Activated T-helper 9 cell treated with anti-CD3 and anti-CD28 coated beads, Interleukin-2, amount 50 U/mL, for 16 hours (primary cell): ENCODE measurements around the gene SALL3.

Experiments used
- DNase-seq: peaks from one replicate; pipeline ENCODE4 v3.0.0-alpha.2; 2020; ENCODE audit warnings: low read depth

SALL3 gene

DNA sequence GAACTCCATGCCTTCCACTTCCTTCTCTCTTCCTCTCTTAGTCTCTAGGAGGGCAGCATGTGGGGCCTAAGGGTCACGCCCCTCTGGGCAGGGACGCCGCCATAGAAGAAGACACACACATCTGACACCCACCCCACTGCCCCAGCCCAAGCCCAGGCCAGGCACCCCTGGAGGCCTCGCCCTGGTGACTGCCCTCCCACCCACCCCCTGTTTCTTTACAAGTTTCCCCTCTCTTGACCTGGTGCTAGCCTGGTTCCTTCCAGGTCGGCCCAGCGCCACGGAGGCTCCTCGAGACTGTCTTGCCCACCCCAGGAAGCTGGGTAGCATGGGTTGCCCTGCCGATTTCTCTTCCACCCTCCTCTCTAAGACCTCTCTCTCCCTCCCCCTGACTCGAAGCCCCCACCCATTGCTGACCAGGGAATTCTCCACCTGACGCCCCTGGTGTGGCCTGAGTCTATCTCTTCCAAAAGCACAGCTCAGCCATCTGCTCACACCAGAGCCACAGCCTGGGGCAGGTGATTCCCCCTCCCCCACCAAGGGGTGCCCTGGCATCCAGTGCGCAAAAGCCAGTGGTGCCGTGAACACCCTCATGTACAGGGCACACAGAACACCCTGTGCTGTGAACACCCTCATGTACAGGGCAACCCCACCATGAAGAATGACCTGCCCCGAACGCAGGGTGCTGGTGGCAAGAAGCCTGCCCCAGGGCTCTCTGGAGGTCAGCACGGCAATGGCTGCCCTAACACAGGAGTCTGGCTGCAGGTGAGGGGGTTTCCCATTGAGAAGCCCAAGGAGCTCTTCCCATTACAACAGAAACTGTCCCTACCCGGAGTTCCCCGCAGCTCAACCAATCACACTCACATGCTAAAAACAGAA is 13.5 kb upstream of the SALL3 start:
- no peak for DNase-seq

DNA sequence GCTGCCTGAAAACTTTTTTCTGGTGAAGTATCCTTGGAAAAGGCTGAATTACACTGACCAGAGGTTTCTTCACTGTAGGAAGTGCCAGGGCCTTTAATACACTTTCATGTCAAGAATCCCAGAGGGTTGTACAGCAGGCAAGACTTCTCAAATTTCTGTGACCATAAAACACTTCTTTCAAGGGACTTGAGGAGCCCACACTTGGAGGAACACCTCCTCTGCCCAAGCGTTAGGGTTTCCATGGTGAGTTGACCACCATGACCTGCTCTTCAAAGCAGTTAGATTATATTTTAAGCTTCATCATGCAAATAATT is 12.9 kb upstream of the SALL3 start:
- DNase-seq: no peak

DNA sequence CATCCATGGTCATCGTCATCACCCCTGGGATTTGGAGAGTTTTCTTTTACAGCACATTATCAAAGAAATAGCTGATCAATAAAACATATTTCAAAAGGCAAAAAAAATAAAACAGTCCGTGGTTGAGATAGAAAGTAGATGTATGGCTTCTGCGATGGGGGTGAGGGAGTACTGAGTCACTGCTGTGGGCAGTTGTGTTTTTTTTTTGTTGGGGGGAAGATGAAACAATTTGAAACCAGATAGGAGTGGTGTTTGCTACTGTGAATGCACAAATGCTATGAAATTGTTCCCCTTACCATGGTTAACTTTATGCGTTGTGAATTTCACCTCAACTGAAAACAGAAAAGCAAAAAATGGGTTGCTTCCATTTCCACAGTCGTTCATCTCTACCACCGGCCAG is 11.9 kb upstream of the SALL3 start:
- DNase-seq: no peak

DNA sequence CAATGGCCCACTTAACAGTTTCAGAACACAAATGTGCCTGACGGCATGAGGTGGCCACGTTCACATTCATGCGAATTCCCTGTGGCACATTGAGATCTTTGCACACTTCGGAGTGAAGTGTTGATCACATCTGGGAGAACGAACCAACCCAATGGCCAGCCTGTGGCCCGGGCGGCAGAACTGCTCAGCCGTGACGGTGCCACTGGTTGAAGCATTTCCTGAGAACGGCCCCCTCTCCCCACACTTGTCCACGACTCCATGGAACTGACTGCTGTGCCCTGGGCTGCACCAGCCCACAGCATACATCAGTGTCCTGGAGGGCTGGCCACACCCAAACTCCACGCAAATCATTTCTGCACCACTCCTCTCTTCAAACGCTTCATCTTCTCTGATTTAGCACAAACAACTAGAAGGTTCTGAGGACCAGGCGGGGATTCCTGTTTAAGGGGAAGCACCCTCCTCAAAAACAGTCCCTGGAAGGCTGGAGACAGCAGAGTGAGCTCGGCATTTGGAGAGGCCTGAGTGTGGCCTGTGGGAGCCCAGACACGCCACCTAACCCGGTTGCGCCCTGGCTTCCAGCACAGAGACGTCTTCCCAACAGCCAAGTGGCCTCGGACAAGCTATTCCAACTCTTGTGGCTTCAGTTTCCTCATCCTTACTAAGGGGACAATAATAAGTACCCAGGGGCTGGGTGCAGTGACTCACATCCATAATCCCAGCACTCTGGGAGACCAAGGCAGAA is 9.9 kb upstream of the SALL3 start:
- DNase-seq: no peak

DNA sequence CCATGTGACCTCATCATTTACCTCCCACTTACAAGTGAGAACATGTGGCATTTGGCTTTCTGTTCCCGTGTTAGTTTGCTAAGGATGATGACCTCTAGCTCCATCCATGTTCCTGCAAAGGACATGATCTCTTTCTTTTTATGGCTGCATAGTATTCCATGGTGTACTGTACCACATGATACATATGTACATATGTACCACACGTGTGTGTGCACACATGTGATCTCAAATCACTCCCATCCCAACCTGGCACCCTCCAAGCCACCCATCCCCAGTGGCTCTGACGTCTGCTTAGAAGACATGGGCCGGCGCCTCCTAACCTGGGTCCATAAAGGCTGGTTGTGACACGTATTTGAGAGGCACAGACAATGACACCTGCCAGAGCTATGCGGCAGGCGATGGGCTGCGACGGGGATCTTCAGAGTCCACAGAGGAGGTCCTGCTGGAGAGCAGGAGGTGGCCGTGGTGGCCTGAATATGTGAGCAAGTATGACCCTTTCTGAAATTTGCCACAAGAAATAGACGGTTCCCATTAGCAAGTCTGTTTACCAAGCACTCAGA is 8.8 kb upstream of the SALL3 start:
- no peak for DNase-seq

DNA sequence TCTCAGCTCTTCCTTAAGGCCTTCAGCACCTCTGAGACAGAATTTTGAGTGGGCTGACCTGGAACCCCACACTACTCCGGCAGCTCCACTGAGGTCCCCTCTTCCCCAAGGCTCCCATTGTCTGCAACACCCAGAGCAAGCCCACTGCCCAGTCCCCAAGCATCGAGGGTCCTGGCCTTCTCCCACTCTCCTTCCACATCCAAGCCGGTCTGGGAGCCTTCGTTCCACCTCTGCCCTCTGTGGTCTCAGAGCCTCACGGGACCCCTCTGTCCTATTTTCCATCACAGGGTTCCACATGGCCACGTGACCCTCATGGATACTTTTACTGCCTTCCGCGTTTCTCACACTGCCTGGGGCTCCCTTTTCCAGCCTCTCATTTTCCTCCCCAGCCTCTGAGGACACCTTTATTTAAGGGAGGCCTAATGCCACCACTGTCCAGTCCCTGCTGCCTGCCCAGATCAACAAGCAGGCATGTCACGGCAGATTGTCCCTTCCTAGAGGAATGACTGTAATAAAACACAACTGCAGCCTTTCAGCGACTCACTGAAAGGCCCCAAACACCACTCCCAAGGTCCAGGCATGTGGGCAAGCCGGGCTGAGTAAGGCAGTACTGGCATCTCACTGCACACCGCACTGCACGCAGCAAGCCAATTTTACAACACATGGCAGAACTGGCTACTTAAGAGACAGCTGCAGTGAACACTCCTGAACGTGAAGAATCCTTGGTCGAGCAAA is 7.9 kb upstream of the SALL3 start:
- no peak for DNase-seq

DNA sequence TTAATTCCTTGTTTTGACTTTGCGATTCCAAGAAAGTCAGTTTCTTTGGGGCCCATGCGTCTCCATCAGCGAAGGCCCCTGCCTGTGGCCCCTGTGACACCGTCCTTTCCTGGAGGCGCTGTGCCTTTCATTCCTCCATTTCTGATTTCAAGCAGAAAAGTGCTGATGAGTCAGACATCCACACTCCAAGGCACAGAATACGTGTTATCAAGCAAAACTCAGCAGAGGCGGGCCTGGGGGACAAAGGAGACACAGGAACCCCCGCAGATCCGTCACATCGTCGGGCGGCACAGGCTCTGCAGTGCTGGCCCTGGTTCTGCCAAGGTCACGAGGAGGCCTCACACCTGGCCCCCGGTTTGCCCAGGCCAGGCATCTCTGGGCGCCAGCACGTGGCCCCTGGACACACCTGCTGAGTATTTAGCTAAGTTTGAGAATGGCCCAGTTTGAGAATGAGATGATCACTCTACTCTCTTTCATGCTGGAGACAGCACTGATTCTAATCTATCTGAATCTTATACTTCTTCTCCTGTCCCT is 7.2 kb upstream of the SALL3 start:
- no peak for DNase-seq

DNA sequence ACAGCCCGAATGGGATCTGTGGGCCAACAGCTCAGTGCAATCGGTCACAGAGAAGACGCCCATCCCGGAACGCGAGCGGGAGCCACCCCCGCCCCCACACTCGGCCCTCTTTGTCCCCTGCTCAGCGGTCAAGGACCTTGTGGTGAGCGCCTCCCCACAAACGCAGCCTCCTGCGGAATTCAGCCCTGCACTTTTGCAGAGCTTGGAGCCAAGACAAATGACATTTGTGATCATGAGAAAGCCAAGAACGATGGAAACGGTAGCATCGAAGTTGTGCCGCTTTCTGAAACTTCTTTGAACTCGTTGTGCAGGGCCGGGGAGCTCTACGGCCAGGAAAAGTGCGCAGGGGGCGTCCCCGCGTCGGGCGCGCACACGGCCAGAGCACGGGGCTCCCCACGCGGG is 6.7 kb upstream of the SALL3 start:
- no peak for DNase-seq

DNA sequence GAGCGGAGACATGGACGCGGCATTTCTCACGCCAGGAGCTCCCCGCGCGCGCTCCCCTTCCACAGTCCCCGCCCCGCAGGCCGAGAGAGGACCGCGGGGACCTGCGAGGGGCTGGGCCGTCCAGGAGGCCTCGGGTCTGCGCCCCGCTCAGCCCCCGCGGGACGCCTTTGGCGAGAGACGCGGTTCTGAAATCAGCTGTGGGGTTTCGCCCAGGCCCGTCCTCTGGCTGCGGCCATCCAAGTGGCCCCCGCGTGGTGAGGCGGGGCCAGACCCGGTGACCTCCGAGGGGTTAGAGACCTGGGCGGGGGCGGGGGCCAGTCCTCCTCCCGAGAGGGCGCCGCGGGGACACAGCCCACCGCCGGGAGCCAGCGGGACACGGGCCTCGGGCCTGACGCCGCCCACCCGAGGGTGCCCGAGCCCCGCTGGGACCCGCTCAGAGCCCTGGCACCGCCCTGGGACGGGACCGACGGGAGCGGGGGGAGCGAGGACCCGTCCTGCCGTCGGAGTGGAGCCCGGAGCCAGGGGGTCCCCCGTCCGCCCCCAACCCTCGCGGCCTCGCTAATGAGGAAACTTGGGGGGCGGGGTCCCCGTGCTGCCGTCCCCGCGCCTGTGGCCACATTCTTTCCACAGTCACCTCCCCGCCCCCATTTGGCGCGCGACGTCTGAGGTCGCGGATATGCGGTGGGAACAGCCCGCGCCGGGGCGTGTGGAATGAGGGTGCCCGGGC is 6.1 kb upstream of the SALL3 start:
- no peak for DNase-seq

DNA sequence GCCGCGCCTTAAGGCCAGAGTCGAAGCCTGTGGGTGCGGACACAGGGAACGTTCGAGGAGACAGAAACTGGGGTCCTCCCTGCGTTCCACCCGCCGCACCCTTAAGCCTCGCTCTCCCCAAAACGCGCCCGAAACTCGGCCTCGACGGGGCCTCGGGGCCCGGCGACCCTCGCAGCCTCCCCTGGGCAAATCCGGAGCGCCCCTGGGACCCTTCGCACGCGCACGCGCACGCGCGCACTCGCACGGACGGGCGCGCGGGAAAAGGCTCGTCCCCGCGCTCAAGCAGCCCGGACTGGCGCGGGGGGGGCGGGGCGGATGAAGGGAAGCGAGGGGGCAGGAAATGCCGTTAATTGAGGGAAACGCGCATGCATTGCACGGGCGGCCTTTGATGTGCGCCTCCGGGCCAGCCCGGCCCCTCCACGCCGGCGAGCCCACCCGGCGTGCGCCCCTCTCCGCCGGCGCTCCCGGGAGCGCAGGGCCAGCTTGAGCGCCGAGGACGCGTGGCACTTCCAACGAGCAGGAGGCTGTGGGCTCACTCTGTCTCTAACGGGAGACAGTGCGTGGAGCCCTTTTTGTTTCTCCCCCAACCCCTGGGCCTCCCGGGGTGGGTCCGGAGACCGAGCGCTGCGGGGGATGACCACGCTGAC is 5.4 kb upstream of the SALL3 start:
- no peak for DNase-seq

DNA sequence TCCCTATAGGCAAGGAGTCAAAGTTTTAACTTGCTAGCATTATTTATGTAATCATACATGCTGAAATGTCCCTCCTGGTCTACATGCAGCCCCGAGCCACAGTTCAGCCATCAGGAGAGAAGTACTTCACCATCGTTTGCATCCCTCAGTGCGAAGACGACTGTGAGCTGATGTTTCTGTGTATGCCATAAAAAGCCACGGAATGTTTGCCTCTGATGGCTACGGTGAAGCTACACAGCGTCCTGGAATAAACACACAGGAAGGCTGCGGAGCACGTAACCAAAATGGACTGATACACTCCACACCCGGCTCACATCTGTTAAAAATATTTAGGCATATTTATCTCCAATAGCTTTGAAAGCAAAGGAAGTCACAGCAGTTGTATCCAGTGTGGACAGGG is 4.3 kb upstream of the SALL3 start:
- DNase-seq: no peak

DNA sequence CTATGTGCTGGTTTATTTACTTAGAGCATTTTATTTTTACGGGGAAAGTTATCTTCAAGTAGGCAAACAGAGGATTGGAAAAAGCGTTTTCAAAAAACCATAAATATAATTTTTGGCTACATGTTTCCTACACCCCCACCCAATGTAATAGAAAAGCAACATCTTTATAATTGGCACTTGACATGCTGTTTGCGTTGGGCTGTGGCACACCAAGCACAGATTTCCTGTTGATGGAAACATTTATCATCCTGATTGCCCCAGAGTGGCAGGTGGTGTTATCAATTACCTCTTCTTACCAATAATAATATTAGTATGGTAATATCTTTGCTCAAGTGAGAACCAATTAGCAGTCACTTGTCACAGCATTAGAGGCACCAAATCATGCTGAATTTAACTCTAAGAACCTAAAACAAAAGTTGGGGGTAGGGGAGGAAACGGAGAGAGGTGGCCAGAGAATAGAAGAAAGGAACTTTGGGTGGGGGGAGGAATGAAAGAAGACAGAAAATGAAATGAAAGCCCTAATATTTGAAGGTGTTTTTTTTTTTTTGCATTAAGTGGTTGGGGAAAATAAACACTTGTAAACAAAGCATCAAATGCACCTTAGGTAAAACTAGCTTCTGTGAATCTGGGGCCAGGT is 3.8 kb upstream of the SALL3 start:
- no peak for DNase-seq

DNA sequence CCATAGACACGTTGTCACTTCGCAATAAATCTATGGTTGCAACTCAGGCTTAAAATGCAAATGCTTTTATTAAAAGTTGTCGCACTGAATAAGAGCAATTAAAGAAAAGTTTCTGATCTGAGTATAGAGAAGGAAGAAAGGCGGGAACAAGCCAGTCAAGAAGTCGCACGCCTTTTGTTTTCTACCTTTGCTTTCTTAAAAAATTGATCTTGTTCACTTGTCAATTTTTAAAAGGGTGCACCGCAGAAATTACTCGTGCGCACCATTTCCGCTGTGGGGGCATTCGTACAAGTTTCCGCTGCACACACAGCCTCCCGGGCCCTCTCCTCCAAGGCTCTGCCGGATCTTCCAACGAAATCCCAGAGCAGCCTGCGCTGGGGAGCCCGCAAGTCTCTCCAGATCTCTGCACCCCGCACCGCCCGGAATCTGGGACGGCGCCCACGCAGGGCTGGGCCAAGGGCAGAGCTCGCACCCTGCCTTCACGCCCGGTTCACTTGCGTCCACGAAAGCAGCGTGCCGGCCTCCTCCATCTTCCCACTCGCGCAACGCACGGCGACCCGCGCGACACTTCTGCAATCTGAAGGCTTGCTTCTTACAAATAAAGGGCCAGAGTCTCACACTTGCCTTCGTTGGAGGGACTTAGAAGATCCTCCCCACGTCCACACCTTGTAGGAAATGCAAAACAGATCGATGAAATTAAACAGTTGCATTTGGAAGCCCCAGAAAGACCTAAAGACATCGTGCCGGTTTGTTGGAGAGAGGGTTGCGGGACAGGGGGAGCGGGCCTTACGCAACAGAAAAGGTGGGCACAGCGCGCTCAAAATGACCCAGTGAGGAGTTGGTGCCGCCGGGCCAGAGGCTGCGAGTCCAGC is 2.6 kb upstream of the SALL3 start:
- DNase-seq: no peak

DNA sequence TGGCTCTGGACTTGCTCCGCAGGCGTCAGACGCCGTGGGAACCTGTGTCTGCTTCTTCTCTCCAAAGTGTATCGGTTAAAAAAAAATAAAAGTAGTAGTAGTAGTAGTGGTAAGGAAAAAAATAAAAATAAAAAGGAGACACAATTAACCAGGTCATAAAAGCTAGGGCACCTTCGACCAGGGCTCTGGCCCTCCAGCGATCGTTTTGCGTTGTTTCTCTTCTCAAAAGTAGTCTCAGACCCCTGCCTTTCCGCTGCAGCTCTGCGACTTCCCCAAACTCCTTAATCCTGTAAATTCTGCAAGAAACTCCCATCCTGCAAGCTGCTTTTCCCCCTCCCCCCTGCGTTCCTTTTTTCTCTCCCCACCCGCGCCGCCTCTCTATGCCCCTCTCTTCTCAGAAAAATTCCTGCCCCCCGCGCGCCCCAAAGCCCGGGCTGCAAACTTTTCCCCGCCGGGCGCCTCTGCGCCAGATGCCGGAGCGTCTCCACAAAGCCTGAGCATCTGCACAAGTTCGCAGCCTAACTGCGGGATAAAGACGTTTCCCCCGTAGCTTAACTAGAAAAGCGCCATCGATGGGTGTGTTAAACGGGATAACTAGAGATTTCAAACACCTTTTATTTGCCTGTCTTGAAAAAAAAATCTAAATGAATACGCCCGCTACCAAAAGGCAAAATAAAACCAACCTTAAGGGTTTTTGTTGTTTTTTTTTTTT is 1.8 kb upstream of the SALL3 start:
- DNase-seq: no peak

DNA sequence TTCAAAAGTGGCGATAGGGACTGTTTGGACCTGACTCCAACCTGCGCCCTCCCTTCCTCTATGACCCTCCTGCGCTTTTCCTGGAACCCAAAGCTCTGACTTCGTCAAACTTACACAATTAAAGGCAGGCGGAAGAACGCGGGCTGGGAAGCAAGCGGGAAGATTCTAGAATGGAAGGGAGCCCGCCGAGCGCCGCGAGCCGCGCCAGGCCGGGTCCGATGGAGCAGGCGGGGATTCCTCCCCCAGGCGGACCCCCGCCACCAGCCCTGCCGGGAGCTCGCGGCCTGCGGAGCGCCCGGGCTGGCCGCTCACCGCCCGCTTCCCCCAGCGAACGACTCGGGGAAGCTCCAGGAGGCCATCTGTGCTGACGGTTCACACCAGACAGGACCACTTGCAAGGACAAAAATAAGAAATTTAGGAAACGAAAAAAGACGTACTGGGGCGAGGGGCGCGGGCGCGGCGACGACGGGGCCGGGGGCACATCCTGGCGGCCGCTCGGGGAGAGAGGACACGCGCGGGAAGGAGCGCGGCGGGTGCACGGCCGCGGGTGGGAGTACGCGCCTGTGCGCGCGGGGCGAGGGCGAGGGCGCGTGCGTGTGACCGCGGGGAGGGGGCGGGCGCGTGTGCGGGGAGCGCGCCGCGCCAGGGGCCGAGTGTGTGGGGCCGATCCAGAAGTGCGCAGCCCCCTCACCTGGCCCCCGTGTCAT is 1.1 kb upstream of the SALL3 start:
- DNase-seq: no peak

DNA sequence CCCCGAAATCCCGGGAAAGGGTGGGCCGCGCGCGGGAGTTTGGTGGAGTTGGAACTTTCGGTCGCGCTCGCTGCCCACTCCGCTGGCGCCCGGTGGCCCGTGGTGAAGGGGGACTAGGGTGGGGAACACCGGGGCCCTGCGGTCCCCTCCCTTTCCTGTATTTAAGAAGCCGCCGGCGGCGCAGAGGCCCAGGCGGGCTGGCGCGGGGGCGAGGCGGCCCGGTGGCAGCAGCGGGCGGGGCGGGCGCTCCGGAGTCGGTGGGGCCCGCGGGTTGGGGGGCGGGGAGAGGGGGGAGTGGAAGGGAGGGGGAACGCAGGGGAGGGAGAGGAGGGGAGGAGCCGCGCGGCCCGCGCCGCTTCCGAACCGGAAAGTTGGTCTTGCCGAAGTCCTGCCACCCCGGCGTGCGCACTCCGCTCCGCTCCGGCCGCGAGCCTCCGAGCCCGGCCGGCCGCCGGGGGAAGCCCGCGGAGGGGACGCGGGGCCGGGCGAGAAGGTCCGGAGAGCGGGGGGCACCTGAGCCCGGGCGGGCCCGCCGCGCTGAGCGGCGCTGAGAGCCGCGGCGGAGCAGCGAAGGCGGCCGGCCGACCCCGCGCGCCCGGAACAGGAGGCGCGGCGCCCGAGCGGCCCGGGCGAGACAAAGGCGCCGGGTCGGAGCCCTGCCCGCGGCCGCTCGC is 425 bp upstream of the SALL3 start:
- DNase-seq: no peak

DNA sequence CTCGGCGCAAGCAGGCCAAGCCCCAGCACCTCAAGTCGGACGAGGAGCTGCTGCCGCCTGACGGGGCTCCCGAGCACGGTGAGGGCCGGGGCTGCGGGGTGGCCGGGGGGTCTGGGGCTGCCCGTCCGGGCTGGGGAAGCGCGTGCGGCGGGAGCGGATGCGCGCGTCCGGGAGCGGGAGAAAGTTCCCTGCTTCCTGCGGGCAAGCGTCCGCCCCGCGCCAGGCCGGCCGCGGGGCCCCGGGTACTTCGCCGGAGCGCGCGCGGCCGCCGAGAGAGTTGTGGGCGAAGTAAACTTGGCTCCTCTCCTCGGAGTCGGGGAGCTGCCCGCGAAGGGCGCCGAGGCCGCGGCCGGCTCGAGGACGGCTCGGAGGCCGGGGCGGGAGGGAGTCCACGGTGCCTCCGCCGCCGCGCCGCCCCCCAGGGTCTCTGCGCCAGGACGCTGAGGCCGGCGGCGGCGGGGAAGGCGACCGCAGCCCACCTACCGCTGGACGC is 707 bp downstream of the SALL3 start:
- no peak for DNase-seq
